Glomerular endothelial cell (primary cell): ENCODE data around the gene SLC17A9. TPM values are rescaled to one million over a fixed set of nuclear protein-coding genes. Genes with fewer than 3 reads are reported as not detected.
"Not testable (repeated sequence)": the region's sequence is repeated elsewhere in the genome, so short reads cannot be mapped to it uniquely, and the experiment has no call there.

Experiments used
- DNase-seq: peaks from one replicate; pipeline ENCODE4 v3.0.0-alpha.2; 2011; ENCODE audit warnings: low read depth, low spot score; ENCODE audit errors: extremely low read depth
- total RNA-seq: library from RNA; depleted of rRNA; stranded (reverse); fragments of >200 nt; gene quantifications from 2 replicates; pipeline ENCODE4 v1.2.3, GENCODE V29; 2015

The SLC17A9 gene
- total RNA-seq, 1 donor from 2014 or later, result 22.9 TPM

DNA sequence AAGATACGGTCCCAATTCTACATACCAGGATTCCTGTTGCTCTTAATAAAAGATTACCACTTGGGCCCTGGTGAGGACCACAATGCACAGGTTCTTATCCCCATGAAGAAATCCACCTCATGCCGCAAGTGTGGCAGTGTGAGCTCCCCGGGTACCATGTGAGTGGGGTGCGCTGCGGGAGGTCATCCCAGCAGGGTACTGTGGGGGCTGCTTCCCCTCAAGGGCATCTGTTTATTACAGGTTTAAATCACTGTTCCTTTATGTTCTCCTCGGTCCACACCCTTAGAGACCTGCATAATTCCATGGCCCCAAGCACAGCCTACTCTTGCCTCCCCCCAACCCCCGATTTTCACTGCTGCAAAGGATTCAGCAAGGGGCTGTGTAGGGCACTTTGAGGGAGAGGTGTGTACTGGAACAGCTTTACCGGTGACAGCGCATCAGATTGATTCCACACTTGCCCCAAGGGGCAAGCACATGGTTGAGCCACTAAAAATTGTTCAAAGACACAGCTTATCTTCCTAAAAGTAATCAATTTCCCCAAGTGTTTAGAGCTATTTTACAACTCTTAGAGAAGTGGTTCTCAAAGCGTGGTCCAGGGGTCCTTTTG, 32.4 kb upstream of the SLC17A9 start:
- no peak for DNase-seq

DNA sequence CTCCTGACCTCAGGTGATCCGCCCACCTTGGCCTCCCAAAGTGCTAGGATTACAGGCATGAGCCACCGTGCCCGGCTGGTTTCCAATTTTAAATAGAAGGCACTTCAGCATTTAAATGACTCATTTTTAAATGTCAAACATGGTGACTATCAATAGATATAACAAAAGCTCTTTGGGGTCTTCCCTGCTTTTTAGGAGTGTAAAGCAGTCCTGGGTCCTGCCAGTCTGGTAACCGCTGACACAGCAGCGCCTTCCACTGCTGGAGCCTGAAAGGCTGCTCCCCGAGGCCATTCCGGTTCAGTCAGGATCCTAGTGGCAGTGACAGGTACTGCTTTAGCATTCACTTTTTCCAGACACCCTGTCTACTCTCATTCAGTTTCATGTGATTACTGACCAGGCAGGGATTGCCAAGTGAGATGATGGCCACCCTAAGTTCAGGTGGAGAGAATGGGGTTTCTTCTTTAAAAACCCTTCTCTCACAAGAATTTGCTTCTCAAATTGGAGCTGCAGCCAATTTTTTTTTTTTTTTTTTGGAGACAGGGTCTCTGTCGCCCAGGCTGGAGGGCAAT, 31.3 kb upstream of the SLC17A9 start:
- no peak for DNase-seq

DNA sequence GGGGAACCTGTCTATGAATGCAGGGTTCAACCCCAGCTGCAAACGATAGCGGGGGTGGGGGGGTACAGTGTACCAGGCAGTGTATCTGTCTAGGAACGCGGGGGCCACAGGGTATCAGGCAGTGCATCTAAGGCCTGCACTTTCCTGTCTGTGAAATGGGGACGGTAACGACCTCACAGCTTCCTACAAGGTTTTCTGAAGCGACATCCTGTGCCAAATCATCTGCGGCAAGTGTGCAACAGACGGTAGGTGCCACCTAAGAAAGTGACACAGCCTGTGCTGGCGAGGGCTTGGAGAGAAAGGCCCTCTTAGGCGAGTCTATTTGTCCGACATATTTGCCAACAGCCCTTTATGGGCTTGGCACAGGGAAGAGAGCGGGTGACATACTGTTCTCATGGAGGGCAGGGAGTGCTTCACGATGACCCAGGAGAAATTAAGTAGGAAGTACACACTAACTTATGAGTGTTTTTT, 30.0 kb upstream of the SLC17A9 start:
- no peak for DNase-seq

DNA sequence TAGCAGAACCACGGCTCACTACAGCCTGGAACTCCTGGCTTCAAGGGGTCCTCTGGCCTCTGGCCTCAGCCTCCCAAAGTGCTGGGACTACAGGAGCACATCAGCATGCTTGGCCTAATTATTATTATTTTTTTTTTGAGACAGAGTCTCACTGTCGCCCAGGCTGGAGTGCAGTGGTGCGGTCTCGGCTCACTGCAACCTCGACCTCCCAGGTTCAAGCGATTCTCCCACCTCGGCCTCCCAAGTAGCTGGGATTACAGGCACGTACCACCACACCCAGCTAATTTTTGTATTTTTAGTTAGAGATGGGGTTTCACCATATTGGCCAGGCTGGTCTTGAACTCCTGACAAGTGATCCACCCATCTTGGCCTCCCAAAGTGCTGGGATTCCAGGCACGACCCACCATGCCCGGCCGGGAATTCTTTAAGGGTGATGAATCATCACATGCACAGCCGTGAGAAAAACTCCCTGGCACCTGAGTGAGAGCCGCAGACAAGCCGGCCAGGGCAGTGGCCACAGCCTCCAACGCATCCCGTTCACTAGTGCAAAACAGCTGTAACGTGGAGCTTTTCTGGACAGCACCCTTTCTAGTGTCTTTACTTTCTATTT, 29.3 kb upstream of the SLC17A9 start:
- not testable (repeated sequence) for DNase-seq

DNA sequence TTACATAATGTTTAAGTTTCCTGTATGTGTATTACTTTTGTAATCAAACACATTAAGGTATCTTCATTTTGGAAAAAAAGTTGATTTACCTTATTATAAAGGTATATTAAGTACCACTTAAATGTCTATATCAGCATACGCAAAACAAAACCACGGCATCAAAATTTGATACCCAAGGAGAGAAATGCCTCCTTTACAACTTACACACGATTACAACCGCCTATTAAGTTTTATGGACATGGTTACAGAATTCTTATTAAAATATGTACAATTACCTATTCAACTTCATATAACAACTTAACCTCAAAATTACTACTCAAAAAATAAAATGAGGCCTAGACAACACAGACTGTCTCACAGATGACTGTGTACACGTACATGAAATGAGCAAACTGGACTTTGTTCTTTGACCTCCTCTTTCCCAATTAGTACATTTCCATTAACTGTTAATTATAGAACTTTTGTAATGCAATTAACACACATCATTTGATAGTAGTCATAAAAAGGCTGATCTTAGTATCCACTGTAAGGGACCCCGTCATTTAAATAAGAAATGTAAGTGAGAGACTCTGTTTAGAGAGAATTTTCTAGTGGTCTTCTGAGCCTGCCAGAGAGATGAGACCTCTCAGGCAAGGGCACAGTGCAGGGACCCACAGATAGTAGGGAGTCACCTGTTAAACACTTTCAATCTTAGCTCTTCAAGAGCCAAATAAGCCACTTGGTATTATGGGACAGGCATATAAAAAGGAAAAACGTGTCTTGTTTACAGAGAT, 28.7 kb upstream of the SLC17A9 start:
- DNase-seq, result no peak

DNA sequence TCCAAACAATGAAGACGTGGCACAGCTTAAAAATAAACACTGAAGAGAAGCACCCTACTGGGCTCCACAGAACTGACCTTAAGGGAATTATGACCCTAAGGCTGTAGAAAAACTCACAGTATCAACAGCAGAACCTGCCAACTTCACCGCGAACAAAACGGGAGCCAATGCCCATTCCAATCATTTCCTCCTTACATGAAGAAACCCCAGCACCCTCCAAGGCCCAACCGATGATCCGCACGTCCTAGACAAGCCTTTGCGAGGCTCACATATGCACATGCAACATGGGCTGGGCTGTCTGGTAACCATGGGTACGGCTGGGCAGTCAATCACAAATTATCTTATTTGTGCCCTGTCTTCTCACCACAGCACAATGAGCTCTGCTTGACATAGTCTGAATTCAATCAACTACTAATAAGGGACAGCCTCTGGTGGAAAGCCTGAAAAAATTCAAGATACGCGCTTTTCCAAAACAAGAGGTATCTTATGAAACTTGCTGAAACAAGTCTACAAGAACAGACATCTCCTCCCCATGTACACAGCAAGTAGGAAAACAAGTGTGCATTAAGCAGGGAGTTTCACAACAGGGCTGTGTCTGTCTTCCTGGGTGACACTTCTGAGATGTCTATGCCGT, 27.9 kb upstream of the SLC17A9 start:
- no peak for DNase-seq

DNA sequence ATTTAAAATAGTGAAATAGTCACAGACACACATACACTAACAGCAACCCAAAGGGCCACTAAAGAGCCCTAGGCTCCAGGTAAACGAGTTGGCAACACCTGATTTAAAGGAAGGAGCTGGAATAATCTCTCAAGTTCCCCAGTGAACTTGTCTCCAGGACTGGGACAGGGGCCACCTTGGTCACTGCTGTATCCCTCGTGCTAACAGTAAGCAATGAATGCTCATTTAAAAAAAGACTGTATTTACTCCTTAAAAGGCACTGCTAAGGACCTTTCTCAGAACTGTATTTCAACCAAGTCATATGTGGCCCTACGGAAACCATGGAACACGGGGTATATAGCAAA, 27.5 kb upstream of the SLC17A9 start:
- no peak for DNase-seq

DNA sequence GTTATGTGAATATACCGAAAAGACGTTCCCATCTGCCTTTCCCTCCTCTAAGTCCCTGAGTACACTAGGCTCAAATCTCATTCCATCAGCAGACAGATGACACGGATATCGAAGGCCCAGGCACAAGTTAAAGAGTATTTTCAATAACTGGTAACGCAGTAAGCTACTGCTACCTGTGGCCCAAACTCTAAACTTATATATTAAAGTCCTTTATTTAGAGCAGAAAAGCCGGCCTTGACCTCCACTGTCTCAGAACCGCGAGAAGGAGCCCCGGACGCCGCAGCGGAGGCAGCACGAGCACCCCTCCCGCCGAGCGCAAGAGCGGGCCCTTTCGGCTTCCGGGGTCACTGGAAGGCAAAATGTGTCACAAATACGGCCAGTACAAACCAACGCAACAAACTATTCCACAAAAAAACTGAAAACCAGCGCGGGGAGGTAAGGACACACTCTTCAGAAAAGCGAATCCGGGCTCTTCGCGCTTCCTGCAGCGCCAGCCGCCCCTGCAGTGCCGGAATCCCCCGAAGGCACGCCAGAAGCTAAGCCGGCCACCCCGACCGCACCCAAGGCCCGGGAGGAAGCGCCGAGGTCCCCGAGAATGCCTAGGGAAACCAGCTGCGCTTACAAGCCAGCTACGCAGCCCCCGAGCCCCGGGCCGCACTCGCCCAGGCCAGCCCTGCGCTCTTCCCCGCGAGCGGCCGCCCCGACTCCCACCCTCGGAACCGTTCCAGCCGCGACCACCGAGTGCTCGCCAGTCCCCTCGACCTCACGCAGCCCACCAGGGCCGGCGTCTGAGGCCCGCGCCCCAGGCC, 26.9 kb upstream of the SLC17A9 start:
- DNase-seq, result no peak

DNA sequence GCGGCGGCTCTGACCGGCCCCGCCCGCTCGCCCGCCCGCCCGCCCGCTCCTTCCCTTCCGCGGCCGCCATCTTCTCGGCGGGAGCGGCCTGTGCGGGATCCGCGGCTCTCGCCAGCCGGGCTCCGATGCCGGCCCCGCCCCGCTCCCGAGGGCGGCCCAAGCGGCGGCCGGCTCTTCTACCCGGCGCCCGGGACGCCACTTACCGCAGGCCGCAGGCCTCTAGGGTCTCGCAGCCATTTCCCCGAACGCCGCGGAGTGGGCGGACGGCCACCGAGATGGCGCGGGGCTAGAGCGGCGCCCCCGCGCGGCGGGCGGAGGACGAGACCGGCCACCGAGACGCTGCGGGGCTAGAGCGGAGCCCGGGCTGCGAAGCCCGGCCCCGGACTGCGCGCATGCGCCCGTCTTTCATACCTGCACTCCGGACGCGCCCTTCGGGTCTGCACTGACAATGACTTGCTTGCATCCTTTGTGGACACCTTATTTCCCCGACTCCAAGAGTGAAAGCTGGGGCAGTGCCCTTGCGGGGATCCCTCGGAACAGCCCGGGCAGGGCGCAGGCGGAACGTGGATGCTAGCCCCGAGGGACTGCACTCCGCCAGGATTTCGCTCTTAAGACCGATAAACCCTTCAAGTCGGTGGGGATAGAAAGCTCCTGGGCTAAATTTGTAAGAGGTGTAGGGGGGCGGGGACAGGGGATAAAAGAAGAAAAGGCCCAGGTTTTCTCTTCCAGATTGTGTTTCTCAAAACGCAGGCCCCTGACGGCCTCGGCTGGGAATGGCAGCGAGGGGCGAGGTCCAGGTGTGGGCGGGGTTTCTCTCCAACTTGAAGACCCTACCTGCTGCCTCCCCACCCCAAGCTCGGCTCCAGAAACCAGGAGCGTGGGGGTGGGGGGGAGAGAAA, 26.0 kb upstream of the SLC17A9 start, which contains the start of gene DIDO1:
Gene DIDO1 (minus strand): TSS at position 277 of the 899 bp plus-strand sequence.
- no peak for DNase-seq

DNA sequence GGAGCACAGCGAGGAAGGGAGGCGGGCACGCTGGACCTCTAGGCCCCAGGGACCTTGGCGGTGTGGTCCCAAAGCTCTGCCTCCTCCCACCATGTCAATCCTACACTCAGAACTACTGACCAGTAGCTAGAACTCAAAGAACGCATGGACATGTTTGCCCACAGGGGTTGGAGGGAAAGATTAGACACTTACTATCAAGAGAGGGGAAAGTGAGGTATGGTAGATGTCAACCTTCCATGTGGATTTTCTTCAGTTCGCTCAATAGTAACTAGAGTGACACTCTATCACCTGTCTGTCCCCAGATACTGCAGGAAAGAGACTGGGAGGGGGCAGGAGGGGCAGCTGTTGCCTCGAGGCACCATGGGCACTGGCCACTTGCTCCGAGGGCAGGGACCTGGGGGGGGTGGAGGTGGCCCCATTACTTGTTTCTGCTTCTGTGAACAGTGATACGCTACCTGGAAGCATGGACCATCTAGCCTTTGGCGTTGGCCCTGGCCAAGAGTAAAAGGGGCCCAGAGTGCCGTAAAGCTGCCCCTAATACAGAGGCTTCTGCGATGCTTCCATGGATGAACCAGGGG, 25.3 kb upstream of the SLC17A9 start:
- no peak for DNase-seq

DNA sequence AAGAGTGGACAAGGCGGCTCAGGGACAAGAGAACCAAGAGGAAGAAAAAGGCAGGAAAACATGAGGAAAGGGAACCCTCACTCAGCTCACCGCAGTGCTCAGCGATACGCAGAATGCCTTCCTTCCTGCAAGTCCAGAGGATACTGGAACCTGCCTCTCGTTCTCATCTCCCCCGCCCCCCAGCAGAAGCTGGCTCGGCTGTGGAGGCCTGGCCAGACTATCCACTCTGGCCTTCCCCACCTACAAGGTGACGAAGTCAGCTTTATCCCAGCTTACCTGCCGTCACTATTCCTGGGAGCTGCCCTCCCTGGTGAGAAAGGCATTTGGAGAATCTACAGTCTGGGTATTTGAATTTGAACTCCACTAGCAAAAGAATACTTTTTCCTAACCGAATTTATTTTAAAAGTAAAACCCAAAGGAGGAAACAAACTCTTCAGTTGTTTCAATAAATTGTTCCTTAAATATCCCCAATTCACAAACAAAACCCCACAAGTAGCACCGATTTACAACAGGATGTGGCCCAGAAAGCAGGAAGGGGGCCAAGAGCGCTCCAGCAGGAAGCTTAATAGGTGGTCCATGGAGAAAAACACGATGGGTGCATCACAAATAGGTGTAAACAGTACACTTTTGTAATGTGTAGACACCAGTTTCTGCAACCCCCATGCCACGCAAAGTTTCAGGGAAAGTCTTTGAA, 24.1 kb upstream of the SLC17A9 start:
- no peak for DNase-seq

DNA sequence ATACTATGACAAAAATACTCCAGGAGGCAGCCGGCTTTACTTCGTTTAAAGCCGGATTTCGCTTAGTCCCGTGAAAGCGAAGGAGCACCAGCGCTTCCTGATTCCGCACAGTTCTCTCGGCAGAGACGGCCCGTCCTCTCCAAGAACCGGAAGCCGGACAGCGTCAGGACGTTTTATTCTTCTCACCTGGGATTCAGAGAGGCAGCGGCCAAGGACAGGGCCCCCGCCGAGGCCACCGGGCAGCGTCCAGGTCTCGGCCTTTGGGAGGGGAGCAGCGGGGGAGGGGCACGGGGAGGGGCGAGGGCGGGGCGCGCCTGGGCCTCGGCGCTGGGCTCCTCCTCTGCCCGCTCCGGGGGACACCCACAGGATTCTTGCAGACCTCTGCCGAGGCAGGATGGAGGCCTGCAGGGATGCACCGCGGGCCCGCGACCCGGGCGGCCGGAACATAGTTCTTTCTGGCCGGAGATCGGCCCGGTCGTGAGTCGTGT, 23.4 kb upstream of the SLC17A9 start:
- DNase-seq, result no peak

DNA sequence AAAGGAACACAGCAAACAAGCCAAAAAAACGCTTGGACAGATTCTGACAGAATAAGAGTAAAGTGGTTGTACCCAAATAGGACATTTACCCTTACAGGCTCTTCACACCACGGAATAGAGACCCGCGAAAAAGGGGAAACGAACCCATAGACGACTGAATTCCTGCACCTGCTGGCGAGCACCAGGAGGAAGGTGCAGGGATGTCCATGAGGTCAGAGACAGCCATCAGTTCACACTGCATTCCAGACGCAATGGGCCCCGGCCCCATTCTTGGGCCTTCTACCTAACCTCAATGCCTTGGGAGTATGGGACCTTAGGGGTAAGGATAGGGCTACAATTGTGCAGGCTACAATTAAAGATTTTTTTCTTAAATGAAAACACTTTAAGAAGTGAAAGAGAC, 21.0 kb upstream of the SLC17A9 start:
- DNase-seq, result no peak

DNA sequence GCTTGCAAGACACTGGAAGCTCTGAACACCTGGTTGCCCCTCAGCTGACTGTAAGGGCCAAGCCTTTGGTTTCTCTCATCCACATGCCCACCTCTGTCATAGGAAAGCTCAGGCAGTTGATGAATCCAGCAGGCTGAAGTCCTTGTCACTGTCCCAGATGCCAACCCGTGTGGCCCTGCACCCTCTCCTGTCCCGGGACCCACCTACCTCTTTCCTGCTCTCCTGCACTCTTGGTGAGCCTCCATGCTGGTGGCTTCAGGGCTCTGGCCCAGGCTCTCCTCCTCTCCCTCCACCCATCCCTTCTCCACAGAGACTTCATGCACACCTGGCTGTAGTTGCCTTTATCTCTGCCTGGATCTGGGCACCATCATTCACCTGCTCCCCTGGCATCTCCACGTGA, 18.5 kb upstream of the SLC17A9 start:
- no peak for DNase-seq

DNA sequence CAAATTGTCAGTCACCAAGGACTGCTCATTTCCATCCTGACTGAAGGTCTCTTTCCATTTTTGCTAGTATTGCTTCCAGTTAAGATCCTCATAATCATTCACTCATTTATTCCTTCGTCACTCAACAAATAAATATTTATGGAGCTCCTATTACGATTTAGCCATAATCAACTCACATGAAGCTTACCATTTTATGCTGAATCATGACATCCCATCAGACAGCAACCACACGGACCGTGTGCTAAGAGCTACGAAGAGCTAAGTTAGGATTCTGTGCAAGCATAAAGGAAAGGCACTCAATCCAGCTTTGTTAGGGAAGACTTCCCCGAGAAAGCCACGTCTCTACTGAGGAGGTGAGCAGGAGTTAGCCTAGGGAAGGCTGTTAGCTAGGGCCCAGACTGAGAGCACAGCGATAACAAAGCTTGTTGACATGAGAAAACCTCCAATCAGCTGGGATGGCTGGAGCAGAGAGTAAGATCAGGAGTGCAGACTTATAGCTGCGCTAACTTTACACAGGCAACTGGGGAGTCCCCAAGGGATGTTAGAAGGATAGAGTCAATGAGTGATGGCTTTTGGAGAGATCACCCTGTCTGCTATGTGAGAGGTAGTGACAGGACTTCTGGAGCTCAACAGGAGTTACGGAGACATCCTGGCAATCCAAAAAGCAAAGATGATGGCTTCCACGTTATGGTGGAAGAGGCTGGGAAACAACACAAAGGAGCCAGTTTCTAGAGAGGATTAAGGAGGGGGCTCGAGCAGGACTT, 17.1 kb upstream of the SLC17A9 start:
- DNase-seq, result no peak

DNA sequence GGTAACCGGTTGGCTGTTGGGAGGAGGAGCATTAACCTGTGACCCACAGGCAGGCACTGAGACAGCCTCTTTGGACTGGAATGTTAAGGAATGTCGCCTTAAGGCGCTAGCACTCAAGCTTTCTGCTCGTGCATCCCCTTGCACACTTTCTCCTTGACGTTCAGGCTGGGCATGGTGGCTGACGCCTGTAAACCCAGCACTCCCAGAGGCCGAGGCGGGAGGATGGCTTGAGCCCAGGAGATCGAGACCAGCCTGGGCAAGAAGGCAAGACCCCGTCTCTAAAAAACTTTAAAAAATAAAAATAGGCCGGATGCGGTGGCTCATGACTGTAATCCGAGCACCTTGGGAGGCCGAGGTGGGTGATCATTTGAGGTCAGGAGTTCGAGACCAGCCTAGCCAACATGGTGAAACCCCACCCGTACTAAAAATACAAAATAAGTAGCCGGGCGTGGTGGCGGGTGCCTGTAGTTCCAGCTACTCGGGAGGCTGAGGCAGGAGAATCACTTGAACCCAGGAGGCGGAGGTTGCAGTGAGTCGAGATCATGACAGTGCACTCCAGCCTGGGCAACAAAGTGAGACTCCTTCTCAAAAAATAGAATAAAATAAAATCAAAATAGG, 16.4 kb upstream of the SLC17A9 start:
- DNase-seq, result no peak
